CD8-positive, alpha-beta memory T cell (primary cell): ENCODE measurements around the gene RETREG1. TPM values are rescaled to one million over a fixed set of nuclear protein-coding genes. Genes with fewer than 3 reads are reported as not detected.
A peak's percentile ranks its signal among the peaks of the same experiment; 100 is the strongest.
"Not testable (repeated sequence)": the region's sequence is repeated elsewhere in the genome, so short reads cannot be mapped to it uniquely, and the experiment has no call there.

Source experiments
- CTCF ChIA-PET: fragments of 350-600 bp; sonication (Branson Sonifier 250); formaldehyde crosslinking; loops from one replicate; lab custom pipeline; 2021; ENCODE audit warnings: antibody characterized with exemption; lab: Charles Lee
- POLR2A ChIA-PET: fragments of 350-600 bp; sonication (Branson Sonifier 250); formaldehyde crosslinking; loops from one replicate; lab custom pipeline; 2021; ENCODE audit warnings: antibody characterized with exemption; lab: Charles Lee
- DNase-seq, 5 donors: peaks; one replicate each; pipeline versions ENCODE4 v3.0.0 to v3.0.0-alpha.2; 2020 to 2022; ENCODE audit warnings: mixed read lengths in 1 of 5
- H3K27ac ChIP-seq: one replicate; pipeline ENCODE4 v1.7.0; 2013; ENCODE audit warnings: low read depth, mild to moderate bottlenecking, low read length, moderate library complexity
- H3K27me3 ChIP-seq: 2 replicates; pipeline ENCODE4 v1.7.0; 2013; ENCODE audit warnings: low read length, mild to moderate bottlenecking; ENCODE audit not compliant: insufficient read depth, poor library complexity, severe bottlenecking
- H3K36me3 ChIP-seq: 2 replicates; pipeline ENCODE4 v1.7.0; 2013; ENCODE audit warnings: mild to moderate bottlenecking, low read length, moderate library complexity; ENCODE audit not compliant: insufficient read depth
- H3K4me1 ChIP-seq: 2 replicates; pipeline ENCODE4 v1.7.0; 2013; ENCODE audit warnings: mild to moderate bottlenecking, low read length, moderate library complexity; ENCODE audit not compliant: insufficient read depth
- H3K4me3 ChIP-seq: 2 replicates; pipeline ENCODE4 v1.7.0; 2013; ENCODE audit warnings: mild to moderate bottlenecking, low read length
- H3K9me3 ChIP-seq: 2 replicates; pipeline ENCODE4 v1.7.0; 2013; ENCODE audit warnings: mild to moderate bottlenecking, low read length
- H3K27ac Mint-ChIP-seq, 8 donors: one replicate each; pipeline ENCODE4 v1.8.0; 2020 to 2021; ENCODE audit warnings: mixed read lengths in 8 of 8, mild to moderate bottlenecking in 6 of 8, inconsistent platforms in 3 of 8, moderate library complexity in 3 of 8
- H3K27me3 Mint-ChIP-seq, 2 donors: one replicate each; pipeline ENCODE4 v1.8.0; 2020 to 2021; ENCODE audit warnings: mixed read lengths in 2 of 2, mild to moderate bottlenecking in 1 of 2, moderate library complexity in 1 of 2
- H3K36me3 Mint-ChIP-seq, 3 donors: one replicate each; pipeline ENCODE4 v1.8.0; 2020 to 2021; ENCODE audit warnings: mixed read lengths in 3 of 3, inconsistent platforms in 1 of 3, mild to moderate bottlenecking in 1 of 3
- H3K4me1 Mint-ChIP-seq, 3 donors: one replicate each; pipeline ENCODE4 v1.8.0; 2020 to 2021; ENCODE audit warnings: mixed read lengths in 3 of 3, inconsistent platforms in 1 of 3, mild to moderate bottlenecking in 1 of 3
- H3K4me3 Mint-ChIP-seq, 7 donors: one replicate each; pipeline ENCODE4 v1.8.0; 2020 to 2021; ENCODE audit warnings: mixed read lengths in 7 of 7, mild to moderate bottlenecking in 6 of 7, moderate library complexity in 4 of 7, inconsistent platforms in 2 of 7
- H3K9me3 Mint-ChIP-seq, 5 donors: one replicate each; pipeline ENCODE4 v1.8.0; 2020 to 2022; ENCODE audit warnings: mixed read lengths in 5 of 5, mild to moderate bottlenecking in 3 of 5, moderate library complexity in 2 of 5, inconsistent platforms in 1 of 5
- polyA plus RNA-seq: library from polyadenylated mRNA; unstranded; fragments of 300-500 nt; fragmentation: Illumina TruSeq; gene quantifications from one replicate; pipeline ENCODE4 v1.2.3, GENCODE V29; 2021
- total RNA-seq, 2 experiments: library from RNA; stranded (reverse); gene quantifications; one replicate each; pipeline ENCODE4 v1.2.3, GENCODE V29; 2021

RETREG1 gene
- total and polyA plus RNA-seq, 3 experiments from 2014 or later: 11.4 to 48.1 (median 12.1) TPM

DNA sequence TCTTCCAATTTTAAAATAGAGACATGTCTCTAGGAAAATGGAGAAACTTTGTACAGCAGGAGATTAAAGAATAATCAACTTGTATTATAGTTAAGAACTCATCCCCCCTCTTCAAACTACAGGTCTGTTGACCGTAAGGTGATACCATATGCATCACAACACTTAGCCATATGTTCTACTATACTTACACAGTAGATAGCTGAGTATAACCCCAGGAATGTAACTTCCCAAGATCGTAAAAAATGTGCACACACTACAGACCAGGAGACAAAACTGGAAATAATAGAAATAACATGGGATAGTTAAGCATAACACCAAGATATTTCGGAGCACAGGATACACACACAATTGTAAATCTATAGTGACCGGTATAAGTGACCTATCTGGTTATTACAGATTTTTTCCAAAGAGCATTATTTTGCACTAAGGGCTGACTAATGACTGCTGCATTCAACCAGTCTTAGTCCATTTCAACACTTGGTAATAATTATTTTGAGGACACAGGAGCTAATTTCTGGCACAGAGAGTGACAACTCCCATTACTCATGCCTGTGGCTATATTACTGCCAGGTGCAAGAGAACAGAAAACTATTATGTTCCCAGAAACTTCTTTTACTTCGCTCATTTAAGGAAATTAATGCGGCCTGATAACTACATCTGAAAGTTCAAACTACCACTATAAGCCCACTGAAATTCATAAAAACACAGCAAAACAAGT is 135.8 kb downstream of the RETREG1 start:
- H3K36me3 Mint-ChIP-seq: peaks cover 0 to 18% (median 4%) of the 10 kb centered on the region in 3 donors
- Histone ChIP-seq H3K9me3 (no peaks in the 10 kb centered on the region), H3K36me3 (no peaks in the 10 kb centered on the region), H3K27ac (no peak overlapping the region), H3K27me3 (no peaks in the 10 kb centered on the region), H3K4me1 (no peaks in the 10 kb centered on the region), H3K4me3 (no peak overlapping the region)
- H3K27ac Mint-ChIP-seq: peak overlapping the region in 1 of 8 donors; percentile 0
- H3K9me3 Mint-ChIP-seq: no peaks in the 10 kb centered on the region
- ChIA-PET POLR2A (no interaction called here), CTCF (no interaction called here)
- DNase-seq: no peak
- H3K4me1 Mint-ChIP-seq: peaks cover 0 to 9% (median 0%) of the 10 kb centered on the region in 3 donors
- no peaks in the 10 kb centered on the region for H3K27me3 Mint-ChIP-seq
- H3K4me3 Mint-ChIP-seq: no peak overlapping the region

DNA sequence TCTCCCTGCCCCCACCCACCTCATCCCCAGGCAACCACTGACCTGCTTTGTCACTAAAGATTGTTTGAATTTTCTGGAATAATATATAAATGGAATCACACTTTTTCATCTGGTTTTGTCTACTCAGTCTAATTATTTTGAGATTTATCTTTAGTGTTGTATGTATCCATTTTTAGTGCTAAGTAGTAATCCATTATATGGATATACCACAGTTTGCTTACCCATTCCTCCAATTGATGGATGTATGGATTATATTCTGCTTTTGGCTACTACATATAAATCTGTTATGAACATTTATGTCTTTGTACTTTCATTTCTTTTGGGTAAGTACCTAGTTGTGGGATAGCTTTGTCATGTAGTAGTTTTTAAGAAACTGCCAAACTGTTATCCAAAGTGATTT is 136.7 kb downstream of the RETREG1 start:
- Histone ChIP-seq H3K27ac (no peak overlapping the region), H3K4me3 (no peak overlapping the region), H3K36me3 (peaks cover under 1% of the 10 kb centered on the region), H3K4me1 (no peaks in the 10 kb centered on the region), H3K27me3 (no peaks in the 10 kb centered on the region), H3K9me3 (no peaks in the 10 kb centered on the region)
- no peak overlapping the region for H3K27ac Mint-ChIP-seq
- ChIA-PET CTCF (no interaction called here), POLR2A (no interaction called here)
- no peak for DNase-seq
- H3K36me3 Mint-ChIP-seq: peaks cover 0 to 23% (median 4%) of the 10 kb centered on the region in 3 donors
- H3K4me3 Mint-ChIP-seq: no peak overlapping the region
- no peaks in the 10 kb centered on the region for H3K27me3 Mint-ChIP-seq
- H3K9me3 Mint-ChIP-seq: no peaks in the 10 kb centered on the region
- peaks cover 0 to 9% (median under 1%) of the 10 kb centered on the region in 3 donors for H3K4me1 Mint-ChIP-seq

DNA sequence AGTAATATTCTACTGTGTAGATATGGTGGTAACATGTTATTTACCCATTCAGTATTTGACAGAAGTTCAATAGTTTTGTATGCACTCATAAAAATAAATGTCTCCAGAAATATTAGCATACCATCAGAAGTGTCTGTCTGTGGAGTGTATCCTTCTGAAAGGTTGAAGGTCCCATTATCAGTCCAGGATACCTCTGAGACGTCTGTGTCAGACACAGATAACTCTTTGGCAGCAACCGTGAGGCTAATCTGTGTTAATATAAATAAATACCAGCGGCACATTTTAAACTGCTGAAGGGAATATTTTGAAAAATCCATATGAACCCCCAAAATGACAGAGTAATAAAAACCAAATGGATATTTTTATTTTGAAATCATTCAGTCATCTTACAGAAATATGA is 139.3 kb downstream of the RETREG1 start:
- Mint-ChIP-seq H3K27ac (no peak overlapping the region), H3K27me3 (no peaks in the 10 kb centered on the region), H3K9me3 (no peaks in the 10 kb centered on the region), H3K4me1 (peaks cover 0 to 5% (median 3%) of the 10 kb centered on the region in 3 donors), H3K36me3 (peaks cover 0 to 31% (median 4%) of the 10 kb centered on the region in 3 donors), H3K4me3 (no peak overlapping the region)
- ChIA-PET CTCF (no interaction called here), POLR2A (no interaction called here)
- Histone ChIP-seq H3K4me1 (no peaks in the 10 kb centered on the region), H3K9me3 (no peaks in the 10 kb centered on the region), H3K36me3 (peaks cover 3% of the 10 kb centered on the region), H3K27ac (no peak overlapping the region), H3K27me3 (no peaks in the 10 kb centered on the region), H3K4me3 (no peak overlapping the region)
- DNase-seq: no peak

DNA sequence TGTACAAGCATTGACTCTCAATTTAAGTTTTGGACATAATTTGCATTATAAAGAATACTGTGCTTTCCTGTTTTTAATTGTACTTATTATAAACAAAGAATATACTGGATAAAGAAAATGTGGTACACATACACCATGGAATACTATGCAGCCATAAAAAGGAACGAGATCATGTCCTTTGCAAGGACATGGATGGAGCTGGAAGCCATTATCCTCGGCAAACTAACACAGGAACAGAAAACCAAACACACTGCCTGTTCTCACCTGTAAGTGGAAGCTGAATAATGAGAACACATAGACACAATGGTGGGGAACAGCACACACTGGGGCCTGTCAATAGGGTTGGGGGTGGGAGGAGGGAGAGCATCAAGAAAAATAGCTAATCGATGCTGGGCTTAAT is 140.4 kb downstream of the RETREG1 start:
- H3K4me1 ChIP-seq, H3K9me3 ChIP-seq, H3K4me3 Mint-ChIP-seq, H3K27me3 Mint-ChIP-seq, DNase-seq, POLR2A ChIA-PET, H3K4me1 Mint-ChIP-seq, H3K27ac ChIP-seq, H3K27me3 ChIP-seq, H3K4me3 ChIP-seq, H3K36me3 ChIP-seq, CTCF ChIA-PET, H3K9me3 Mint-ChIP-seq: not testable (repeated sequence)
- H3K36me3 Mint-ChIP-seq: peaks cover 0 to 31% (median 4%) of the 10 kb centered on the region in 3 donors
- H3K27ac Mint-ChIP-seq: peak overlapping the region in 3 of 8 donors; percentile 43 to 71 (median 47)

DNA sequence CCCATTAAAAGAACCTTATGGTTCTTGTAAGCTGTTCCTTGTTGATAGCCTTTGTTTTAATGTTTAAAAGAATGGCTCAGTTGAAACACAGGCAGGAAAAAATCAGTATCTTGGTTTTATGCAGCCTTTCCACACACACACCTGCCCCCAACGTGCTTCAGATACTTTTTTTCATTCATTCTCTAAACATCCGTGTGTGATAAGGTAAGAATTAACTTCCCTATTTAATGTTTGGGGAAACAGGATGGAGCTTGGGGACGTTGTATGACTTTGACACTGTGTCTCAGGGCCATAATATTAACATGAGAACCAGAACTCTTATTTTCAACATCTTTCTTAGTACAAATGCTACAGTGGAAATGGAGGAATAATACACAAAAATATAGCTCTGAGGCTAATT is 145.4 kb downstream of the RETREG1 start:
- CTCF ChIA-PET: interaction anchor here (0.9 to 1.1 kb wide), 2 partner anchors 195 to 1468 kb away, joined by 3 read pairs; no protein-coding TSS in a partner anchor
- Mint-ChIP-seq H3K4me3 (no peak overlapping the region), H3K27ac (peak overlapping the region in 2 of 8 donors; percentile 56 to 62), H3K36me3 (peaks cover 0 to 16% (median 0%) of the 10 kb centered on the region in 3 donors), H3K9me3 (no peaks in the 10 kb centered on the region), H3K4me1 (peaks cover 28 to 56% (median 55%) of the 10 kb centered on the region in 3 donors), H3K27me3 (no peaks in the 10 kb centered on the region)
- Histone ChIP-seq H3K36me3 (peaks cover 3% of the 10 kb centered on the region), H3K27ac (no peak overlapping the region), H3K4me1 (peaks cover 15% of the 10 kb centered on the region), H3K4me3 (no peak overlapping the region), H3K9me3 (no peaks in the 10 kb centered on the region), H3K27me3 (no peaks in the 10 kb centered on the region)
- DNase-seq: no peak
- POLR2A ChIA-PET: no interaction called here

DNA sequence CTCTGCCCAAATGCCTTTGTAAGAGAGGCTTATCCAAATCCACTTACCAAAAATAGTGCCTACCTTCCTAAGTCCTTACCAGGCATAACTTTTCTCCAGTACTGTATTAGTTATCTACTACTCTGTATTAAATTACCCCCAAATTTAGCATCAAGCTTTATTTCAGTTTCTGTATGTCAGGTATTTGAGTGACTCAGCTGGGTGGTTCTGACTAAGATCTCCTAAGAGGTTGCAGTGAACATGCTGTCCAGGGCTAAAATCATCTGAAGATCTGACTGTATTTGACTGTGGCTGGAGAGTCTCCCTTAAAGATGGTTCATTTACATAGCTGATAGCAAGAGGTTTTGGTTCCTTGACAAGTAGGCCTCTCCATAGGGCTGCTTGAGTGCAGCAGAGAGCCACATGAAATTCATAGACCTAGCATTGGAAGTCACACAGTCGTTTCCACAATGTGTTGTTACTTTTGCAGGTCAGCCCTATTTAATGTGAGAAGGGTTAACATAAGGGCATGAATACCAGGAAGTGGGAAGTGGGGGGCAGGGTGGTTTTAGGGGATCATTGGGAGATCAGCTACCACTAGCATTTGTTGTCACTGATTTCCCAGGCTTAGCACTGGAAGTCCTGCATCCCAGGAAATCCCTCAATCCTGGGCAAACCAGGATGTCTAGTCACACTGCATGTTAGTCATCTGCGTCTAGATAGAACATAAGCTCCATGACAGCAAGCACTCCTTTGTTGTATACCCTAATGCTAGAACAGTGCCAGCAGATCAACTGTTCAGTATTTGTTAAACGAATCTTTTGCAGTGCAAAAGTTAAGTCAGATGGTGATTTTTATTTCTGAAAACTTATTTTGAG is 149.2 kb downstream of the RETREG1 start:
- no peak for DNase-seq
- ChIA-PET CTCF (interaction anchor here (1.7 kb wide), 1 partner anchor 12 kb away, joined by 4 read pairs; no protein-coding TSS in a partner anchor), POLR2A (no interaction called here)
- H3K4me3 Mint-ChIP-seq: peak overlapping the region; percentile 97 to 99 (median 98)
- H3K4me3 ChIP-seq: no peak overlapping the region
- H3K36me3 ChIP-seq: peaks cover 5% of the 10 kb centered on the region
- H3K27ac Mint-ChIP-seq: peak overlapping the region; percentile 44 to 98 (median 92)
- H3K9me3 ChIP-seq: no peaks in the 10 kb centered on the region
- H3K4me1 ChIP-seq: peaks cover 42% of the 10 kb centered on the region
- no peak overlapping the region for H3K27ac ChIP-seq
- peaks cover 0 to 36% (median 3%) of the 10 kb centered on the region in 3 donors for H3K36me3 Mint-ChIP-seq
- no peaks in the 10 kb centered on the region for H3K27me3 ChIP-seq
- peaks cover 0 to 2% of the 10 kb centered on the region in 2 donors for H3K27me3 Mint-ChIP-seq
- H3K9me3 Mint-ChIP-seq: no peaks in the 10 kb centered on the region
- peaks cover 62 to 91% (median 84%) of the 10 kb centered on the region in 3 donors for H3K4me1 Mint-ChIP-seq

DNA sequence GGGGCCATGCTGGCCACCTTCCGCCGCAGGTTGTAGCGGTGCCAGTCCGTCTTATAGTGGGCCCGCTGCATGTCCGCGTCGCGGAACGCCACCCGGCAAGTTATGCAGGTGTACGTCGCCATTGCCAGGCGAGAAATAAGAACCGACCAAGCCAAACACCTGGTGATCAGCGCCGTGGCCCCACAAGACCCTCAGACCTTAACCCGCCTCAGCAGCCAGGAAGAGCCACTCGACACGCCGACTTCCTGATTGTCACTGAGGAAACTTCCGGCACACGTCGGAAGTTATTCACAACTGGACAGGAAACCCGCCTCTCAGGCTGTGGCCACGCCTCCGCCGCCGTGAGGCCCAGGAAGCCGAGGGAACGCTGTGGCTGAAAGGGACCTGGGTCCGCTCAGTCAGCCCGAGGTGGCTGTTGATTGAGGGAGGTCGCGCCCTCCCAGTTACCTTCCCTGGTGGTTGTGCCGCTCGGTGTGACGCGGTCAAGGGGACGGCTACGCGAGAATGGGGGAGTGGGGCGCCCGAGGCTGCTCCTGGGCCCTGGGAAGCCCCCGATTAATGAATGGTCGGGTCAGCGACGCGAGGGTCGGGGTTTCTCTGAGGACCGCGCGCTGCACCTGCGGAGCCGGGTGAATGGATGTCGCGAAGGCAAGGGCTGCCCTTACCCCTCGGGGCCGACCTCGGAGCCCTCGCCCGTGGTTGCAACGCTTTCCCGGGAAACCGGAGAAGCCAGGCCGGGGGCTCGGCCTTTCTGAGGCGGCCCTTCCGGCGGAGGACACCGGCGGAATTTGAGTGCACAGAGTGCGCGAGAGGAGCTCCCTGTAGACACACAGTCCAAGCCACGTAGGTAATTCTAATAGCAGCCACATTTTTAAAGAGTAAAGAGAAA is 151.0 kb downstream of the RETREG1 start, which contains the start of gene ZNF622:
Gene ZNF622 (minus strand): TSS at position 257 of the 889 bp plus-strand sequence. CDS start 135 bp downstream, at position 122.
- POLR2A ChIA-PET: no interaction called here

More for the DNA sequence above, 151.0 kb downstream of the RETREG1 start, which contains the start of gene ZNF622:
- H3K4me3 ChIP-seq: peak within 1 kb of the TSS; percentile 95
- peak within 1 kb of the TSS; percentile 92 to 99 (median 98) for H3K27ac Mint-ChIP-seq
- peak within 1 kb of the TSS; percentile 82 for H3K27ac ChIP-seq
- DNase-seq: peak; percentile 80 to 93 (median 85)
- H3K36me3 ChIP-seq: peaks cover 22% of the 10 kb centered on the region
- CTCF ChIA-PET: interaction anchor here (1.1 to 1.9 kb wide), 2 partner anchors 10 to 11 kb away, joined by 9 to 12 read pairs; no protein-coding TSS in a partner anchor
- H3K9me3 ChIP-seq: no peaks in the 10 kb centered on the region
- peaks cover 78 to 97% (median 95%) of the 10 kb centered on the region in 3 donors for H3K4me1 Mint-ChIP-seq
- H3K36me3 Mint-ChIP-seq: peaks cover 0 to 54% (median 12%) of the 10 kb centered on the region in 3 donors
- peaks cover 0 to 2% of the 10 kb centered on the region in 2 donors for H3K27me3 Mint-ChIP-seq
- H3K27me3 ChIP-seq: no peaks in the 10 kb centered on the region
- H3K9me3 Mint-ChIP-seq: no peaks in the 10 kb centered on the region
- peaks cover 59% of the 10 kb centered on the region for H3K4me1 ChIP-seq
- H3K4me3 Mint-ChIP-seq: peak within 1 kb of the TSS; percentile 97 to 99 (median 98)
